CD4-positive, alpha-beta T cell treated with Interleukin-15 for 1 hour (primary cell): ENCODE data around the gene PCDHAC1.
"Not testable (repeated sequence)": the region's sequence is repeated elsewhere in the genome, so short reads cannot be mapped to it uniquely, and the experiment has no call there.

Experiments used
- DNase-seq: peaks from one replicate; pipeline ENCODE4 v3.0.0-alpha.2; 2020

PCDHAC1 gene, protein sequence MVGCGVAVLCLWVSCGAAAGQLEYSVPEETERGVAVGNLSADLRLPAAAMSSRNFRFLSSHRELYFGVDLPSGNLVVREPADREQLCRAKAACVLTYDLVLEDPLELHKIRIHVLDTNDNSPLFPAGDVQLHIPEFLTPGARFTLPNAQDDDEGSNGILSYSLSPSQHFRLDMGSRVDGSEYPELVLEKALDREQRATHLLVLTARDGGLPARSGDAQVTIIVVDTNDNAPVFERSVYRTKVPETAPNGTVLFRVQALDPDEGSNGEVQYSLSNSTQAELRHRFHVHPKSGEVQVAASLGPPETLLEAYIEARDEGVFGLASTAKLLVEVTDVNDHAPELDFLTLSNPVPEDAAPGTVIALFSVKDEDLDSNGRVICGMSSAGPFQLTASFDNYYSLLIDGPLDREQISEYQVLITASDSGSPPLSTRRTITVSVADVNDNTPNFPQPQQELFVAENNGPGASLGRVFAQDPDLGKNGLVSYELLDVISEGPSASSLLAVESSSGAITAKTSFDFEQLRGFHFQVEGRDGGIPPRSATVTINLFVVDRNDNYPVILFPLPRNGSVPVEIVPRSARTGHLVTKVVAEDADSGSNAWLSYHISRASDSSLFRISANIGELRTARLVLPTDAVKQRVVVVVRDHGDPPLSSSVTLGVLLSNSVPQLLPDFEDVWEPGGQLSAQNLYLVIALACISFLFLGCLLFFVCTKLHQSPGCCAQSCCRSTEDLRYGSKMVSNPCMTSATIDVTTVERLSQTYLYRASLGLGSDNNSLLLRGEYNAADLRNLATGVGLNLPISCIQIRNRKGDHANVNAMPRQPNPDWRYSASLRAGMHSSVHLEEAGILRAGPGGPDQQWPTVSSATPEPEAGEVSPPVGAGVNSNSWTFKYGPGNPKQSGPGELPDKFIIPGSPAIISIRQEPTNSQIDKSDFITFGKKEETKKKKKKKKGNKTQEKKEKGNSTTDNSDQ

DNA sequence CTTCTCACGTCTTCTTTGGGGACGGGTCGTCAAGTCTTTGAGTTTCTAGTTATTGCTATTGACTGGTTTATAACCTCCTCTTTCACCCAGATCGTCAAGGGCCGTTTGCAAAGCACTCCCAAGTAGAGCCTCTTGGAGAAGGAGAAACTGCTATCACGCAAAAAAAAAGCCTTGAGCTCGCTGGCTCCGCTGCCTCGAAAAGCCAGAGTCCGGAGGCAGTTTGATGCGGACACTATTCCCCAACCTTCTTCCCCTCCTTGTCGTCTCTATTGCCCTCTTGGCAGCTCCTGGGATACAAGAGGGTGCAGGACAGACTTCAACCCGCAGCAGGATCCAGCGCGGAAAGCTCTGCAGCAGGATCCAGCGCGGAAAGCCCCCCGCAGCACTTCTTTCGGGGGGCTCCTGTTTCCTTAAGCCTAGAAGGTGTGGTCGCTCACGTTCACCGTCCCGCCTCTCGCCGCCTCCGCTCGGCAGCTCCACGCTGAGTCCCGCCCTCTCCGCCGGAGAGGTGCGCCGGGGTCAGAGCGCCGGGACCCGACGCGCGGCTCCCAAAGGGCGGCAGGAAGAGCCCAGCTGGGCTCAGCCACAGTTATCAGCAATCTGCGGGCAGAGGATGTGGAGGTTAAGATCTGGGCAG lies at the start of gene PCDHAC1:
Gene PCDHAC1 (plus strand): TSS at position 494 of the 637 bp plus-strand sequence. CDS start 594 bp downstream, outside the sequence.
- no peak for DNase-seq

DNA sequence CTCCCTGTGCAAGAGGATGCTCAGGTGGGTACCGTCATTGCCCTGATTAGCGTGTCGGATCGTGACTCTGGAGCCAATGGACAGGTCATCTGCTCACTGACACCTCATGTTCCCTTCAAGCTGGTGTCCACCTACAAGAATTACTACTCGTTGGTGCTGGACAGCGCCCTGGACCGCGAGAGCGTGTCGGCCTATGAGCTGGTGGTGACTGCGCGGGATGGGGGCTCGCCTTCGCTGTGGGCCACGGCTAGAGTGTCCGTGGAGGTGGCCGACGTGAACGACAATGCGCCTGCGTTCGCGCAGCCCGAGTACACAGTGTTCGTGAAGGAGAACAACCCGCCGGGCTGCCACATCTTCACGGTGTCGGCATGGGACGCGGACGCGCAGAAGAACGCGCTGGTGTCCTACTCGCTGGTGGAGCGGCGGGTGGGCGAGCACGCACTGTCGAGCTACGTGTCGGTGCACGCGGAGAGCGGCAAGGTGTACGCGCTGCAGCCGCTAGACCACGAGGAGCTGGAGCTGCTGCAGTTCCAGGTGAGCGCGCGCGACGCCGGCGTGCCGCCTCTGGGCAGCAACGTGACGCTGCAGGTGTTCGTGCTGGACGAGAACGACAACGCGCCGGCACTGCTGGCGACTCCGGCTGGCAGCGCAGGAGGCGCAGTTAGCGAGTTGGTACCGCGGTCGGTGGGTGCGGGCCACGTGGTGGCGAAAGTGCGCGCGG lies 49.4 kb upstream of the PCDHAC1 start:
- not testable (repeated sequence) for DNase-seq

DNA sequence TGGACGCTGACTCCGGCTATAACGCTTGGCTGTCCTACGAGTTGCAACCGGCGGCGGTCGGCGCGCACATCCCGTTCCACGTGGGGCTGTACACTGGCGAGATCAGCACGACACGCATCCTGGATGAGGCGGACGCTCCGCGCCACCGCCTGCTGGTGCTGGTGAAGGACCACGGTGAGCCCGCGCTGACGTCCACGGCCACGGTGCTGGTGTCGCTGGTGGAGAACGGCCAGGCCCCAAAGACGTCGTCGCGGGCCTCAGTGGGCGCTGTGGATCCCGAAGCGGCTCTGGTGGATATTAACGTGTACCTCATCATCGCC lies 48.9 kb upstream of the PCDHAC1 start:
- DNase-seq, result no peak

DNA sequence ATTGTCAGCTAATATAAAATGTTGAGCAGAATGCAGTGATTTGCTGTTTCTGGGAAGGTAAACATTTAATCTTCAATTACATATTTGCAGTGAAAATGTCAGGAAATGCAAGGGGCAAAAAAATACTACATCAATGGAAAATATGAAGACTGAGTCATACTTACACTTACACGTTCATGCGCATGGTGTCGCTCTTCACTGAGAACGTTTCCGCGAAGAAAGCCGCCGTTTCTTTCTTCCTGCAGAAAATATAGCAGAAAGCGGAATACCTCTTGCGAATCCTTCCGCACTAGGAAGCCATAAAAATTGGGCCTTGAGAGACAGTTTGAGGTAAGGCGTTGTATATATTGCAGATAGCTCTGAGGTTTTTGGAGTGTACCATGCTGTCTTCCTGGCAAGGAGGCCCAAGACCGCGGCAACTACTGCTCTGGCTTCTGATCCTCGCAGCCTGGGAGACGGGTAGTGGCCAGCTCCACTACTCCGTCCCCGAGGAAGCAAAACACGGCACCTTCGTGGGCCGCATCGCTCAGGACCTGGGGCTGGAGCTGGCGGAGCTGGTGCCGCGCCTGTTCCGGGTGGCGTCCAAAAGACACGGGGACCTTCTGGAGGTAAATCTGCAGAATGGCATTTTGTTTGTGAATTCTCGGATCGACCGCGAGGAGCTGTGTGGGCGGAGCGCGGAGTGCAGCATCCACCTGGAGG lies 44.1 kb upstream of the PCDHAC1 start, which contains the start of gene PCDHA13:
Gene PCDHA13 (plus strand): TSS at position 236 of the 702 bp plus-strand sequence. CDS start 145 bp downstream, at position 381.
- DNase-seq, result no peak

DNA sequence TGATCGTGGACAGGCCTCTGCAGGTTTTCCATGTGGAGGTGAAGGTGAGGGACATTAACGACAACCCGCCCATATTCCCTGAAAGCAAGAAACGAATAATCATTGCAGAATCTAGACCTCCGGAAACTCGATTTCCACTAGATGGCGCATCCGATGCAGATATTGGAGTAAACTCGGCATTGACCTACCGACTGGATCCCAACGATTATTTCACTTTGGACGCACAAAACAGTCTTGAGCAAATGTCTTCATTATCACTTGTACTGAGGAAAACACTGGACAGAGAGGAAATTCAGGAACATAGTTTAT lies 43.6 kb upstream of the PCDHAC1 start:
- no peak for DNase-seq

DNA sequence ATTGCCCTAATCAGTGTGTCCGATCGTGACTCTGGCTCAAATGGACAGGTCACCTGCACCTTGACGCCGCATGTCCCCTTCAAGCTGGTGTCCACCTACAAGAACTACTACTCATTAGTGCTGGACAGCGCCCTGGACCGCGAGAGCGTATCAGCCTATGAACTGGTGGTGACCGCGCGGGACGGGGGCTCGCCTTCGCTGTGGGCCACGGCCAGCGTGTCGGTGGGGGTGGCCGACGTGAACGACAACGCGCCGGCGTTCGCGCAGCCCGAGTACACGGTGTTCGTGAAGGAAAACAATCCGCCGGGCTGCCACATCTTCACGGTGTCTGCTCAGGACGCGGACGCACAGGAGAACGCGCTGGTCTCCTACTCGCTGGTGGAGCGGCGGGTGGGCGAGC lies 42.7 kb upstream of the PCDHAC1 start:
- no peak for DNase-seq

DNA sequence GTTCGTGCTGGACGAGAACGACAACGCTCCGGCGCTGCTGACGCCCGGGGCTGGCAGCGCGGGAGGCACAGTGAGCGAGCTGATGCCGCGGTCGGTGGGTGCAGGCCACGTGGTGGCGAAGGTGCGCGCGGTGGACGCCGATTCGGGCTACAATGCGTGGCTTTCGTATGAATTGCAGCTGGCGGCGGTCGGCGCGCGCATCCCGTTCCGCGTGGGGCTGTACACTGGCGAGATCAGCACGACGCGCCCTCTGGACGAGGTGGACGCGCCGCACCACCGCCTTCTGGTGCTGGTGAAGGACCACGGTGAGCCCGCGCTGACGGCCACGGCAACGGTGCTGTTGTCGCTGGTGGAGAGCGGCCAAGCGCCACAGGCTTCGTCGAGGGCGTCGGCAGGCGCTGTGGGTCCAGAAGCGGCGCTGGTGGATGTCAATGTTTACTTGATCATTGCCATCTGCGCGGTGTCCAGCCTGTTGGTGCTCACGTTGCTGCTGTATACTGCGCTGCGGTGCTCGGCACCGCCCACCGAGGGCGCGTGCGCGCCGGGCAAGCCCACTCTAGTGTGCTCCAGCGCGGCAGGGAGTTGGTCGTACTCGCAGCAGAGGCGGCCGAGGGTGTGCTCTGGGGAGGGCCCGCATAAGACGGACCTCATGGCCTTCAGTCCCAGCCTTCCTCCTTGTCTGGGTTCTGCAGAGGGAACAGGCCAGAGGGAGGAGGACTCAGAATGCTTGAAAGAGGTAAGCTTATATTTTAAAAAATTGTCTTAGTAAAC lies 42.0 kb upstream of the PCDHAC1 start:
- no peak for DNase-seq

DNA sequence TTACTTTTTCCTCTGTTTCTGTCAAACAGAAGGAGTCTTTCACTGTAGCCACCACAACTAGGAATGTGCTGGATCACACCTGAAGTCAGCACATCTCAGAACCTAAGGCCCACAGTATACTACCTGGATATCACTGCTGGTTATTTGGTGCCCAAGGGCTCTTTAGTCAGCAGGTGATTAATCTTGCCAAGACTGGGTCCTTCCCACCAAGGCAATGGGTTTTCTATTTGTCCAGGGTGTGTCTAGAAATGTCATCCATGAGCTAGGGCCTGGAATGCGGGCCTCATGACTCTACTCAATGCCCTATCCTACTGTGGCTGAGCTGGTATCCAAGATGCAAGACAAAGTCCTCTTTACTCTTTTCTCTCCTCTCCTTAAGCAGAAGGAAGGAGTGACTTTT lies 9.8 kb upstream of the PCDHAC1 start:
- DNase-seq, result no peak

DNA sequence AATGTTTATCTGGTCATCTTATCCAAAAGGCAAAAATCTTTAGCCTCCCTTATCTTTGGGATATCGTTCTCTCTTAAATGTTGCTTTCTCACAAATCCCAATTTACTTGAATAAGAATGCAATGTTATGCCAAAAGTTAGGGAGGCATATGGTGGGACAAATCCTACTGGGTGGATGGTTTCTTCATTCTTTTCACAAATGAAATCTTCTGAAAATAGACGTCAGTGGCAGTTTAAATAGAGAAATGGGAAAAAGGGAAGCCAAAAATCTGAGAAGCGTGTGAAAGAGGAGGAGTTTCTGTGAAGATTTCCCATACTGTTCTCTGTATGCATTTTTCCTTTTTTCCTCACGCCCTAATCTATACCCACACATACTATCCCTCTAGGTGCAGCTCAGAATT lies 2.5 kb upstream of the PCDHAC1 start:
- DNase-seq, result no peak

DNA sequence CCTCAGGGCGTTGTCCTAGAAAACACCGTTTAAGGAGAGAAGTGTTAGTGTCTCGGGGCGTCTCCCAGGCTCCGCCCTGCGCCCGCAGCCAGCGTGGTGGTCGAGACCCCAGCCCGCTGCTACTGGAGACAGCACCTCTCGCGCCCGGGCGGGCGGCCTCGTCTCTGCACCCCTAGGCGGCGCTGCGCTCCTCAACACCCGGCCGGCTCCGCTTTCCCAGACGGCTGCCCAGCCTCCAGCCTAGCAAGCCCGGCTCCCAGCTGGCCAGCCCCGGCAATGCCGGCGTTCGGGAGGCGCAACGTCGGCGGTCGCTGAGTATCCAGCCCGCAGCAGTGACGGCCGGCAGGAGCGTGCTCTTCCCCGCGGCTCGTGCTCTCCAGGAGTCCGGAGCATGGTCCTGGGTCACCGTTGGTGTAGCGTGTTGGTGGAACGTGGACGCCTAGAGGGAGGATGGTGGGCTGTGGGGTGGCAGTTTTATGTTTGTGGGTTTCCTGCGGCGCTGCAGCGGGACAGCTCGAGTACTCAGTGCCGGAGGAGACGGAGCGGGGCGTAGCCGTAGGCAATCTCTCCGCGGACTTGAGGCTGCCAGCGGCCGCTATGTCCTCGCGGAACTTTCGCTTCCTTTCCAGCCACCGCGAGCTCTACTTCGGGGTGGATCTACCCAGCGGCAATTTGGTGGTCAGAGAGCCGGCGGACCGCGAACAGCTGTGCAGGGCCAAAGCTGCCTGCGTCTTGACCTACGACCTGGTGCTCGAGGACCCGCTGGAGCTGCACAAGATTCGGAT lies 536 bp downstream of the PCDHAC1 start:
- DNase-seq, result no peak

DNA sequence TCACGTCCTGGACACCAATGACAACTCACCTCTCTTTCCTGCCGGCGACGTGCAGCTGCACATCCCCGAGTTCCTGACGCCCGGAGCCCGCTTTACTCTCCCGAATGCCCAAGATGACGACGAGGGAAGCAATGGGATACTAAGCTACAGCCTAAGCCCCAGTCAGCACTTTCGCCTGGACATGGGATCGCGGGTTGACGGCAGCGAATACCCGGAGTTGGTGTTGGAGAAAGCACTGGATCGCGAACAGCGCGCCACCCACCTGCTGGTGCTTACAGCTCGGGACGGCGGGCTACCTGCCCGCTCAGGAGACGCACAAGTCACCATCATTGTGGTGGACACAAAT lies 1.1 kb downstream of the PCDHAC1 start:
- no peak for DNase-seq

DNA sequence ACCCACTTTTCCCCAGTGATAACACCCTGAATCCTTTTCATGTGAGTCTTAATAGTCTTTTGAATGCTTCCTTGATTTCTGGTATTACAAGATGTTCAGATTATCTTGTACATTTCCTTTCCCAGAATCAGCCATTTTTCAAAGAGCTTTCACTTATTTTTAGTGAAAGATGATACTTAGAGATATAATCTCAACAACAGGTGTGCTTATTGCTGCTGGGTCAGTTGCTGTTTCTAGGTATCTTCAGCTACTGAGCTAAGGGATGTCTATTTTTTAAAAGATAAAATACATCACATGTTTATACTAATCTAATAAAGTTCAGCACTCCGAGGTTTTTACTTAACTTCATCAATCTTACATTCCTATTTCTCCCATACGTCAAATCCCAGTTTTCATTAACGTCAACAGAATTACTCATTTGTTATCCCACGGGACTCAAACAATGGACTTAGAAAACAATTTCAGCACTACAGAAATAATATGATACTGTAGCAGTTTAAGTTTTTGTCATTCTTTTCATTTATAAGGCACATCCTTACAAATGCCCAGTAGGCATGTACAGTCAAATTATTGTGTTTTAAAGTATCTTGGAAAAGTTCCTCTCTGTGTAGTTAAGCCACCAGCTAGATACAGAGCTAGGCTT lies 9.0 kb downstream of the PCDHAC1 start:
- no peak for DNase-seq

DNA sequence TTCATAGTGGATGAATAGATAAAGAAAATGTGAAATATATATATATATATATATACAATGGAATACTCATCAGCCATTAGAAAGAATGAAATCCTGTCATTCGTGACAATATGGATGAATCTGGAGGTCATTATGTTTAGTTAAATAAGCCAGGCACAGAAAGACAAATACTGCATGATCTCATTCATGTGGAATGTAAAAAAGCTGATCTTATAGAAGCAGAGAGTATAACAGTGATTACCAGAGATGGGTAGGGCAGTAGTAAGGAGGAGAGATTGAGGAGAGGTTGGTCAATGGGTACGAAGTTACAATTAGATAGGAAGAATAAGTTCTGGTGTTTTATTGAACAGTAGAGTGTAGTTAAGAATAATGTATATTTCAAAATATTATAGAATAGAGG lies 20.5 kb downstream of the PCDHAC1 start:
- no peak for DNase-seq

DNA sequence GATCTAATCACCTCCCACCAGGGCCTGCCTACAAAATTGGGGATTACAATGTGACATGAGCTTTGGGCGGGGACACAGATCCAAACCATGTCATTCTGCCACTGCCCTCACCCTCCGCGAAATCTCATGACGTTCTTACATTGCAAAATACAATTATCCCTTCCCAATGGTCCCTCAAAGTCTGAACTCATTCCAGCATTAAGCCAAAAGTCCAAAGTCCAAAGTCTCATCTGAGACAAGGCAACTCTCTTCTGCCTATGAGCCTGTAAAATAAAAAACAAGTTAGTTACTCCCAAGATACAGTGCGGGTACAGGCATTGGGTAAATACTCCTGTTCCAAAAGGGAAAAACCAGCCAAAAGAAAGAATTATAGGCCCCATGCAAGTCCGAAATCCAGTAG lies 25.5 kb downstream of the PCDHAC1 start:
- no peak for DNase-seq

DNA sequence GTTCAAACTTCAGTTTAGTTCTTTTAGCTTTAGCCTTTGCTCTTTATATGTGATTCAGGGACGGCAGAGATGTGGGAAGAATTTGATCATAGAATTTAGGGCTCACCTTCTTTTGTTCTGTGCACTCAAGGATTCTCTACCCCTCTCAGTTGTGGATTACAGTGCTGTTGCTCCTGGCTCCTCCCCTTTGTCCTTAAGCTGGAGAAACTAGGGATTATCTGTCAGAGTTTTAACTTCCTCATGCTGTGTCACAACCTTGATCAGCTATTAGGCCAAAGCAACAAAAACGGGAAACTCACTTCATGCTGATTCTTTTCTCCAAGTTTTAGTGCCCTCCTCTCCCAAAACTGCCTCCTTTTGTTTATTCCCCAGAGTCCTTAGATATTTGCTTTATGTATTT lies 27.1 kb downstream of the PCDHAC1 start:
- no peak for DNase-seq

DNA sequence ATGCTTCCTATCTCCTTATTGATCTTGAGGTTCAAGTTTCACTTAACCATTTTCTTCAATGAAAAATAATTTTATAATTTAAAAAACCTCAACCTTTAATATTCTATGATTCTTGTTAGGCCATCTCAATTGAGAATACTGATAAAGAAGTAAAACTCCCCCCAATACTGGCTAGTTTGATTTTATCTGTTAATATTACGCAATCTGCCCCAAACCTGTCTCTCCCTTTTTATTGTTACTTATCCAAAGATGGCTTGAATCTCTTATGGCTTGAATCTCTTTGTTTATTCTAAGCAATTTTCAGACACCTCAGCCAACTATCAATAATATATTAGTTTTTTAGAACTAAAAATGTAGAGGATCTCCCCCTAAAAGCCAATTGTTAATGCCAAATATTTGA lies 36.1 kb downstream of the PCDHAC1 start:
- DNase-seq, result no peak

DNA sequence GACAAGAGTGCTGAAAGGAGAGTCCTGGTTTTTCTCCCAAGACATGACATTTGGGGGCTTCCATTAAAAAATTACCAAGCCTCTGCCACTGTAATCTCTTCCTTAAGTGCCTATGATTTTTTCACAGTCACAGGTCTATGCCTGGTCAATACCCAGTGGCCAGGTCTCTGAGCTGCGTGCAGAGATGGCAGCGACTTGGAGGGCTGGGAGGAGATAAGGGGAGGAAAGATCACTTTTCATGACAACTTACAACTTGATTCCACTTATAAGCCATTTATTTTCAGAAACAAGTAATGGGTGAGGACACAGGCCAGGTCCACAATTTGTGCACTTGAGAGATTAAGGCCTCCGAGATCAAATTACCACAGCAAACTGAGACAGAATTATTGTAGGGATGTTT lies 38.3 kb downstream of the PCDHAC1 start:
- no peak for DNase-seq

DNA sequence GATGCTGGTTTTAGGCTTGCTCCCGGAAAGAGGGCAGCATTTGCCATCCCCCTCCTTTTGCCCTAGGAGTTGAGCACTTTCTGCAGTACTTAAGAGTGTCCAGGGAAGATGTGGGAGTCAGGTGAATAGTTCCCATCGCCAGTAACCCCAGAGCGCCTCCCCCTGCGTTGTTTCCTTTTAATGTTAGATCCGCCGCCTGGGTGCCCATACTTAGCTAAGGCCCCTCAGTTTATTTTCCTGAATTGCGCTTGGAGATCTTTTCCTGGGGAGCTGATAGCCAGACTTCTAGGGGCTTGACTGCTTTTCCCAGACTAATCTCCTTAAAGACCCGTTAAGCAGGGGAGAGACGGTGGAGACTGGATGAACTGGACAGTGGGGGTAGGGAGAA lies 39.8 kb downstream of the PCDHAC1 start:
- no peak for DNase-seq

DNA sequence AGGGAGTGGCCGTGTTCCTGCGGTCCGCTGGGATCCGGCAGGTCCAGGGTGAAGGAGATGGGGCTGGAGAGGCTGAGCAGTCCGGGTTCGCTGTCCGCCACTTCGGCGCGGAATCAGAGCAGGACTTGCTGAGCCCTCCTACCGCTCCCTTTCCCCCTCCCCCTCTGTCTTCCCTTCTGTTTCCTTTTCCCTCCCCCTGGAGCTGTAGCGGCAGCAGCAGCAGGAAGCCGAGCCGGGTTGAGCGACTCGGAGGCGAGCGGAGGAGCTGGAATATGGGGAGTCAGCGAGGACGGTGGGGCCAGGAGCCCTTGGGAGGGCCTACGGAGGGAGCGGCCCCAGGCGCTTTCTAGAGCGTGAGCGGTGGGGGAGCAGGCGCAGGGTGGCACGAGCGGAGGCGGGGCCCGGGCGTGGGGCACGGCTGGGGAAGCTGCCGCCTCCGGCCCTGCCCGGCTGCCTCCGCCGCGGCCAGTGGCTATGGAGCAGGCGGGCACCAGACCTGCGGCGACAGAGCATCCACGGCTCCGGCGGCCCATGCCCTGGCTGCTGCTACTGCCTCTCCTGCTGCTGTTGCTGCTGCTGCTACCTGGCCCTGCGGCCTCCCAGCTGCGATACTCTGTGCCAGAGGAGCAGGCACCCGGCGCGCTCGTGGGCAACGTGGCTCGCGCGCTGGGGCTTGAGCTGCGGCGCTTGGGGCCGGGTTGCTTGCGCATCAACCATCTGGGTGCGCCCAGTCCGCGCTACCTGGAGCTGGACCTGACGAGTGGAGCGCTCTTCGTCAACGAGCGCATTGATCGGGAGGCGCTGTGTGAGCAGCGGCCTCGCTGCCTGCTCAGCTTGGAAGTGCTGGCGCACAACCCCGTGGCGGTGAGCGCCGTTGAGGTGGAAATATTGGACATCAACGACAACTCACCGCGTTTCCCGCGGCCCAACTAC lies 40.5 kb downstream of the PCDHAC1 start, which contains the start of gene PCDHAC2:
Gene PCDHAC2 (plus strand): TSS at position 184 of the 933 bp plus-strand sequence. CDS start 291 bp downstream, at position 475.
- no peak for DNase-seq
